GM21390 (cell line): ENCODE data around the gene CAPN7.
A peak's percentile ranks its signal among the peaks of the same experiment; 100 is the strongest.

Experiments
- ATAC-seq: cut with Tn5 transposase; IDR thresholded peaks from one replicate; pipeline ENCODE4 v1.9.1; 2021; ENCODE audit not compliant: unreplicated experiment

CAPN7 gene

GRCh38 chr3:15198686-15199085, 7.4 kb upstream of the CAPN7 start:
- ATAC-seq: no peak

DNA sequence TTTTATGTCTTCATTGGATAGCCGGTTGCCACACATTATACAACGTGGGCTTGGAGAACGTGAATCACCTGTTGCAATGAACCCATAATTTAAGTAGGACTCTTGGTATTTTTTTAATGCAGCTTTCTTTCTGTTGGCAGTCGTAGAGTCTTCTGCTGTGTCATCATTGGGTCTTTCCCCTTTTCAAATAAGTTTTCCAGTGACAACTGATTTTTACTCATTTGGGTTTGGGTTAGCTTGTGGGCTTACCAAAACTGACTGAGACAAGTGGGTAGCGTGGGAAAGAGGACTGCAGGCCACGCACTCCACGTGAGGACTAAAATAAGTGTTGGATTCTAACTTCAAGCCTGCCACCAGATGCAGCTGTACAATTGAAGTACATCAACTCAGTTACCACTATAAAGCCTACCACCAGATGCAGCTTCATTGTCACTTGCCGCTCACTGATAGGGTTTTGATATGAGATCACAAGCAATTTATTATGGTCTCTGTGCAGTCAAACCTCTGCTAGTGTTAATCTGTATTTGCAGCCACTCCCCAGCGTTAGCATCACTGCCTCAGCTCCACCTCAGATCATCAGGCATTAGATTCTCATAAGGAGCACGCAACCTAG, 6.4 kb upstream of the CAPN7 start:
- no peak for ATAC-seq

- no peak for ATAC-seq
Observed at GRCh38 chr3:15204005-15204404, 2.0 kb upstream of the CAPN7 start.

DNA sequence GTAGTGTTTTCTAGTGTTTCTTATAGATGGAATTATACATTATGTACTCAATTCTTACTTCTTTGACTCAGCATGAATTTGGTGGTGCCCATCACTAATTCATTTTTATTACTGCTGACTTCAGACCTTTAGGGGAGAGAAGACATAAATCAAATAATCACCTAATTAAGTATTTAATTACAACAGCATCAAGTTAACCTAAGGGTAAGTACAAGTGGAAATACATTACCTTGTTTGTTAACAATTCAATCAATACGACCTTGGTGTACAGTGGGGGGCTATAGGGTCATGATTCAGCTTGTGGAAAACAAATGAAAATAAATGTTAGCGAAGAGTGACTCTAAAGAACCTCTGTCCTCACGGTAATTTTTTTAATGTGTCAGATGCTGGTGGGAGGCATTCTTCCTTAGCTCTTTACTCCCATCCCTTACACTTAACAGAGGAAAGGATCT, 538 bp upstream of the CAPN7 start:
- ATAC-seq: no peak

DNA sequence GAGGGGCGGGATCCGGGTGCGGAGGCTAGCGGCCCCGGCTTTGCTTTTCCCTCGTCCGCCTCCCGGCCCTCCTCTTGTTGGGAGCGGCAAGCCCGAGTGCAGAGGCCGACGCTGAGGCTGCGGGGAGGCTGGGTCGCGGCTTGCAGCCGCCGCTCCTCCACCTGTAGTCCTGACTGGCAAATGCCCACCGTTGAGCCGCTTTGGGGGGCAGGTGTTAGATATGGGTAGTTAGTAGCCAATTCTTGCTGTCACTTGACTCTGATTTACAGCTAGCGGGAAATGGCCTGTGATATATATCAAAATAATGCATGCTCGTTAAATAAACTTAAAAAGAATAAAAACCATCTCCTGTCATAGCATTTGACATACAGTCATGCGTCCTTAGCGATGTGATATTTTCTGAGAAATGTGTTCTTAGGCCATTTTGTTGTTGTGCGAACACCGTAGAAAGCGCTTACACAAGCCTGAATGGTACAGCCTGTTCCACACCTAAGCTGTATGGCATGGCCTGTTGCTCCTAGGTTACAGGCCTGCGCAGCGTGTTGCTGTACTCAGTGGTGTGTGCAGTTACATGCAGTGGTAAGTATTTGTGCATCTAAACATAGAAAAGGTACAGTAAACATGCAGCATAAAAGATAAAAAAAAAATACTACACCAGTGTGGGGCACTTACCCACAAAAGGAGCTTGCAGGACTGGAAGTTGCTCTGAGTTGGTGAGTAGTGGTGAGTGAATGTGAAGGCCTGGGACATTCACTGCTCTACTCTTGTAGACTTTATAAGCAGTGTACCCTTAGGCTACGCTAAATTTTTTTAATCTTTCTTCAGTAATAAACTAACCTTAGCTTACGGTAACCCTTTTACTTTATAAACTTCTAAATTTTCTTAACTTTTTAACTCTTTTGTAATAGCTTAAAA, 873 bp downstream of the CAPN7 start:
- peak; percentile 28 for ATAC-seq

- no peak for ATAC-seq
Observed at GRCh38 chr3:15207836-15208504, 1.9 kb downstream of the CAPN7 start.

GRCh38 chr3:15211937-15212336, 5.9 kb downstream of the CAPN7 start:
- ATAC-seq: no peak

DNA sequence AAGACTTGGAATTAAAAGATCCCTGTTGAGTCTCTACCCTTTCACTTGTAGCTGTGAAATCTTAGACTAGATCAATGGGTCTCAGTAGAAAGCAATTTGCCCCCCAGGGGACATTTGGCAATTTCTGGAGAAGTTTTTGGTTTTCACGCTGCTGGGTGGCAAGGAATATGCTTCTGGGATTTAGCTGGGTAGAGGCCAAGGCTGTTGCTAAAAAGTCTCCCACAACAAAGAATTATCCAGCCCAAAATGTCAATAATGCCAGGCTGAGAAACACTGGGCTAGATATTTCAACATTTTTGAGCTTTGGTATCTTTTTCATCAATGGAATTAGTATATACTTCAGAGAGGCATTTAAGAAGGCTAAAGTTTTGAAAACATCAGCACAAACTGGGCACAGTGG, 8.7 kb downstream of the CAPN7 start:
- no peak for ATAC-seq

DNA sequence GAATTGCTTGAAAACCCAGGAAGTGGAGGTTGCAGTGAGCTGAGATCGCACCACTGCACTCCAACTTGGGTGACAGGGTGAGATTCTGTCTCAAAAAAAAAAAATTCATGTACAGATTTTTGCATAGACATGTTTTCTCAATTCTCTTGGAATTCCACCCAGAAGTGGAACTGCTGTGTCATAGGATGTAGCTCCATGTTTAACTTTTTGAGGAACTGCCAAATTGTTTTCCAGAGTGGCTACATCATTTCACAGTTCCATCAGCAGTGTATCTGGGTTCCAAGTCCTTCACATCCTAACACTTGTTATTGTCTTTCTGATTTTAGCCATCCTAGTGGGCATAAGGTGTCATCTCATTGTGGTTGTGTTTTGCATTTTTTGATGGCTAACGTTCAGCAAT, 9.9 kb downstream of the CAPN7 start:
- ATAC-seq: no peak

DNA sequence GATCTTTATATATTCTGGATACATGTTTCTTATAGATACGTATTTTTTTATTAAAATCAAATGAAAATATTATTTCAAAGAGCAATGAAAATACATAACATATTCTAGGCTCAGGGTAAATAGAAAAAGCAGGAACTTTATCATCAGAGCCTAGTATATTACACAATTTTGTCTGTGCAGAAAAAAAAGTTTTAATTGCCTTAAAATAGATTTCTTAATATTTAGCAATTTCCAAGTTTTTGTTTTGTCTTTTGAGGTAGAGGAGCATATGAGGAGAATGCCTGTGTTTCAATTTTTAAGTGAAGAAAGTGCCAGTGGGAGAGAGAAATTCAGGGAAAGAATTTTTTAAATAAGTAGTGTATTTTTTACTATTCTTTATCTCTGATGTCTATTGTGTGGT, 10.5 kb downstream of the CAPN7 start:
- no peak for ATAC-seq

- no peak for ATAC-seq
Observed at GRCh38 chr3:15217011-15217671, 11.1 kb downstream of the CAPN7 start.

DNA sequence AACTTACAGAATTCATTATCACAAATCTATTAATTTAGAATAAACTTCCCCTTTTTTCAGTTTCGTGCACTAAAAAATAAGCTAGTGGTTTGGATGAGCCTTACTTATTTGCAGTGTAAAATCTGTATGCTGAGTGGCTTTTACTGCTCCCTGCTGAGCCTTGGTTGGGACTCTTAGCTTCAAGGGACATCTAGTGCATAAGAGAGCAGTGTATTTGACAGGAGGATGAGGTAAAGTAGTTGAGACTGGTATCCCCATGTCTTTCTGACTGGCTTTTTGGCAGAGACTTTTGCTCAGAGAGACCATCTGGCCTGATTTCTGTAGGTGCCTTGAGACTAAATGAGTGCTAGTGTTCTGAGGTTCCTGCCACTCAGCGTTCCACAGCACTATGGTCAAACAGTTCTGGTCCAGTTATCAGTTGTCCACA, 11.8 kb downstream of the CAPN7 start:
- no peak for ATAC-seq

DNA sequence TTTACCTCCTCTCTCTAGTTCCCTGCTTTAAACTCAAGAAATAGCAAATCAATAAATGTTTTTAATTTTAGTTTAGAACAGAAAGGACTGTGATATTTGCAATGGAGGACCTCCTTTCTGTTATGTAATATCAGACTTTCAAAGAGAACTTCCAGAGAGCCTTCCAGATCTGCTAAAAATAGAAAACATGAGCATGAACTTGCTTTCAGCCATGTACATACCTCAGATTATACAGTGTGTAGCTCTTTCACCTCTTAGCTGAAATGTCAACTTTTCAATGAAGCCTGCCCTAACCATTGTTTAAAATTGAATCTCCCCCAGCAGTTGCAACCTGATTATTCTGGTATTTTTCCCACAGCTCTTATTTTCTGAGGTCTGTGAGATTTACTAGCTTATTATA, 12.6 kb downstream of the CAPN7 start:
- ATAC-seq: no peak

DNA sequence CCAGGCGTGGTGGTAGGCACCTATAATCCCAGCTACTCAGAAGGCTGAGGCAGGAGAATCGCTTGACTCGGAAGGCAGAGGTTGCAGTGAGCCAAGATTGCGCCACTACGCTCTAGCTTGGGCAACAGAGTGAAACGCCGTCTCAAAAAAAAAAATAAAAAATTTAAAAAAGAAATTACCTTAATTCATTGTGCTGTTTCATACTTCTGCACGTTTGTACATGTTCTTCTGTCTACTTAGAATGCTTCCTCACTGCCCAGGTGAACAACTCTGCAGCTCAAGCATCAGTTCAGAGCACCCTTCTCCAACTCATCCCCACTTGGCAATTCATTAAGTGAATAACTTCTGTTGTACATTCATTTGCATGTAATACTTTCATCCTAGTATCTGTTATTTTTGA, 14.0 kb downstream of the CAPN7 start:
- ATAC-seq: no peak

DNA sequence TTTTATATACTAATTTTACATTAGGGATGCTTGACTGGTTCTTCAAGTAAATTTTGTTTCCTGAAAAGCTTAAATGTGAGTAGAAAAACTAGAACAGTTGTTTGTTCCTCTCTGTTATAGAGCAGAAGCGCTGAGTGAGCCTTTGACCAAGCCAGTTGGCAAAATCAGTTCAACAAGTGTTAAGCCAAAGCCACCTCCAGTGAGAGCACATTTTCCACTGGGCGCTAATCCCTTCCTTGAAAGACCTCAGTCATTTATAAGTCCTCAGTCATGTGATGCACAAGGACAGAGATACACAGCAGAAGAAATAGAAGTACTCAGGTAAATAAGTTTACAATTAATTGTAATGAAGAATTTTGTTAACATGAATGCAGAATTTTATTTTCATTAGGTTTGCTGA, 14.6 kb downstream of the CAPN7 start:
- ATAC-seq: no peak

- no peak for ATAC-seq
Observed at GRCh38 chr3:15221574-15222217, 15.7 kb downstream of the CAPN7 start.

DNA sequence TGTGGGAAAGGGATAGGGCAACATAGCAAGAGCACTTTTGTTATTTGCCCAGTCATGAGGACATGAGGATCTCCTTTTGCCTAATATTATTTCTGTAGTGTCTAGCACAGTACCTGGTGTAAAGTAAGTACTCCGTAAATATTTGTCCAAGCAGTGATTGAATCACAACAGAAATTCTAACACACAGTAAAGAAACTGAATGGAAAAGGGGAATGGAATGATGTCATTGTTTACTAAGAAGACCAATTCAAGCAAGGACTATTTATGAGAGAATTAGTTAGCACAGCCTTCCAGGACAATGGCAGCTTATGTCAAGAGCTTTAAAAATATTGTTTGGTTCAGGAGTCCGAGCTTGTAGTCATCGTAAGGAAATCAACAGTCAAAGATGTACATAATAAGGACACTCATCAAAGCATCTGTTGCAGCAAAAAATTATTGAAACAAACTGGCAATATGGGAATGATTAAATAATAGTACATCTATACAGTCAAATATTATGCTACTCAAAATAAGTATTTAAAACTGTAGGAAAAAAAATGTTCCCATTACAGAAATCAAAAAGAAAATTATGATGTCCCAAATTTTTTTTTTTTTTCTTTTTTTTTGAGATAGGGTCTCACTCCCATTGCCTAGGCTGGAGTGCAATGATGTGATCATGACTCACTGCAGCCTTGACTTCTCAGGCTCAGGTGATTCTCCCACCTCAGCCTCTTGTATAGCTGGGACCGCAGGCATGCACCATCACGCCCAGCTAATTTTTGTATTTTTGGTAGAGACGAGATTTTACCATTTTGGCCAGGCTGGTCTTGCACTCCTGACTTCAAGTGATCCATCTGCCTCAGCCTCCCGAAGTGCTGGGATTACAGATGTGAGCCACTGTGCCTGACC, 17.9 kb downstream of the CAPN7 start:
- ATAC-seq: no peak

DNA sequence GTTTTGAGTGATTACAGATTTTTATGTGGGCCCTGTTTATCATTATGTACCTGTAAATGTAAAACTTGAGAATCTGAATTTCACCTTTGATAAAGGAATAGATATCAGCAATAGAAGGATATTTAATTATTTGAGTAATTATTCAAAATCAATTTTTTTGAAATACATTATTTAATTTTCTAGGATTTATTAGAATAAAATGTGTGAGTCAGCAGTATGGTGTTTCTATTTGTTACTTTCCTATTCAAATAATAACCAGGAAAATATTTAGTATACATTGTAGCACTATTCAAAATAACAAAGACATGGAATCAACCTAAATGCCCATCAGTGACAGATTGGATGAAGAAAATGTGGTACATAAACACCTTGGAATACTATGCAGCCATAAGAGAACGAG, 22.1 kb downstream of the CAPN7 start:
- no peak for ATAC-seq

- ATAC-seq: no peak
Observed at GRCh38 chr3:15229262-15229661, 23.2 kb downstream of the CAPN7 start.

DNA sequence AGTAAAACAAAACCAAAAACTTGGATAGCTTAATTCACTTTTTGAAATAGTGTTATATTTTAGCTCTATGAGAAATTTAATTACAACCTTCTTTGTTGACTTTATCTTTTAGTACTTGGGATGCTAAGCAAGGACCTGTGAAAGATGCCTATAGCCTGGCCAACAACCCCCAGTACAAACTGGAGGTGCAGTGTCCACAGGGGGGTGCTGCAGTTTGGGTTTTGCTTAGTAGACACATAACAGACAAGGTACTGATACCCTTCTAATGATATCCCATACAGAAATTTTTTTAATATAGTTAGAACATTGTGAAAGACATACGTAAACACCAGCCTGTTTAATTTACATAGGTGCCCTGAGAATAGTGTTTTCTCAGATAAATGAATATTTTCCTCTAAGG, 35.3 kb downstream of the CAPN7 start:
- ATAC-seq: no peak
